ENCODE results near the gene OSR1. TPM values are rescaled to one million over a fixed set of nuclear protein-coding genes. Genes with fewer than 3 reads are reported as not detected.

Gene OSR1
- total RNA-seq, 1 donor from 2014 or later, result not detected

DNA sequence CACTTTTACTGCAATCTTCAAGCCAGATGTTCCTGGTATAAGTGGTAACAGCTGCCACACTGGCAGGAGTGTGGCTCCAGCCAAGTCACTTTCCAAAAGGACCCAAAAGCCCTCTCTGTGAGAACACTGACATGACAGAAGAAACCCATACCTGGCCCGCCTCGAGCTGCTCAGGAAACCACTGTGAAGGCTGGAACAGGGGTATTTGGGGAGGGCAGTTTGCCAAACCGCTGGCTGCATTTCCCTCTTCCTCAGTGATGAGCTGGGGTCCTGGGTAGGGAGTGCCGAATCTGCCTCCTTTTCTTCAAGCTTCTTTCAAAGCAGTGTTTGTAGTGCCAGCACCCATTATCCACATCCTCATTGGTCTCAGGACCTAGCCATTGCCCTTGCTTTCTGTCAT lies 10.3 kb upstream of the OSR1 start:
- peaks cover 87% of the 10 kb centered on the region for H3K27me3 ChIP-seq
- H3K4me3 Mint-ChIP-seq, result no peak overlapping the region

DNA sequence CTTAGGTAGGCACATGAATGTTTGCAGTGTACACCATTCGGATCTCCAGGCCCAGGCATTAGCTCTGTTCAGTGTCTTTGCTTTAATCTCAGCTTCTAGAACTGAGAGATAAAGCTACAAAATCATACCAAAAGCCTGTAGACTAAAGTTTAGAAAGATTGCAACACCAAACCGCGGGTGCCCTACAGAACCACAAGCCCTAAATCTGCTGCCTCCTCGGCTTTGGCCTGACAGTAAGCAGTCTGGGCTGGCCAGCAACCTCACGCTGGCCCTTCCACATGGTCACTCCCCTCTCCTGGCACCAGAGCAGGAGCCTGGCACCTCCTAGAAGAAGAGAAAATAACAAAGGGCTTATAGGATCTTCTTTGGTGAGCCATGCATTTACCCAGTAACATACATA lies 8.9 kb upstream of the OSR1 start:
- Histone ChIP-seq H3K79me2 (ENCODE audit: low read depth) (no peaks in the 10 kb centered on the region), H3K27ac (no peak overlapping the region), H3K4me2 (no peak overlapping the region), H3K9me3 (ENCODE audit: low read depth) (no peaks in the 10 kb centered on the region), H3K4me1 (peaks cover 8% of the 10 kb centered on the region), H3K27me3 (peaks cover 98% of the 10 kb centered on the region), H2AFZ (replicated peaks) (no peak overlapping the region), H3K4me3 (no peak overlapping the region), H3F3A (ENCODE audit: low read depth) (no peaks in the 10 kb centered on the region), H3K9ac (no peak overlapping the region), H4K20me1 (ENCODE audit: low read depth) (peaks cover 14% of the 10 kb centered on the region), H3K36me3 (no peaks in the 10 kb centered on the region)
- Mint-ChIP-seq H3K4me3 (no peak overlapping the region), H3K27ac (no peak overlapping the region), H3K36me3 (no peaks in the 10 kb centered on the region), H3K27me3 (ENCODE audit: insufficient read depth, low read depth) (peaks cover 47% of the 10 kb centered on the region), H3K9me3 (peaks cover 2% of the 10 kb centered on the region), H3K4me1 (peaks cover 14% of the 10 kb centered on the region)
- no peak for DNase-seq (ENCODE audit: low spot score)
- TF ChIP-seq, protein P1, sequence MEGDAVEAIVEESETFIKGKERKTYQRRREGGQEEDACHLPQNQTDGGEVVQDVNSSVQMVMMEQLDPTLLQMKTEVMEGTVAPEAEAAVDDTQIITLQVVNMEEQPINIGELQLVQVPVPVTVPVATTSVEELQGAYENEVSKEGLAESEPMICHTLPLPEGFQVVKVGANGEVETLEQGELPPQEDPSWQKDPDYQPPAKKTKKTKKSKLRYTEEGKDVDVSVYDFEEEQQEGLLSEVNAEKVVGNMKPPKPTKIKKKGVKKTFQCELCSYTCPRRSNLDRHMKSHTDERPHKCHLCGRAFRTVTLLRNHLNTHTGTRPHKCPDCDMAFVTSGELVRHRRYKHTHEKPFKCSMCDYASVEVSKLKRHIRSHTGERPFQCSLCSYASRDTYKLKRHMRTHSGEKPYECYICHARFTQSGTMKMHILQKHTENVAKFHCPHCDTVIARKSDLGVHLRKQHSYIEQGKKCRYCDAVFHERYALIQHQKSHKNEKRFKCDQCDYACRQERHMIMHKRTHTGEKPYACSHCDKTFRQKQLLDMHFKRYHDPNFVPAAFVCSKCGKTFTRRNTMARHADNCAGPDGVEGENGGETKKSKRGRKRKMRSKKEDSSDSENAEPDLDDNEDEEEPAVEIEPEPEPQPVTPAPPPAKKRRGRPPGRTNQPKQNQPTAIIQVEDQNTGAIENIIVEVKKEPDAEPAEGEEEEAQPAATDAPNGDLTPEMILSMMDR (IDR thresholded peaks at IDR 0.05), result no peak
- TF ChIP-seq EZH2phosphoT487 (IDR thresholded peaks at IDR 0.05), result no peak
- TF ChIP-seq EZH2 (IDR thresholded peaks at IDR 0.05), result no peak

More for the DNA sequence above, 10.3 kb upstream of the OSR1 start:
- TF ChIP-seq EZH2phosphoT487 (IDR thresholded peaks at IDR 0.05) (no peak), EZH2 (IDR thresholded peaks at IDR 0.05) (no peak)
- TF ChIP-seq, protein P1 (IDR thresholded peaks at IDR 0.05), result no peak
- Mint-ChIP-seq H3K36me3 (no peaks in the 10 kb centered on the region), H3K27me3 (ENCODE audit: insufficient read depth, low read depth) (peaks cover 35% of the 10 kb centered on the region), H3K27ac (no peak overlapping the region), H3K4me1 (no peaks in the 10 kb centered on the region), H3K9me3 (peaks cover 2% of the 10 kb centered on the region)
- no peak overlapping the region for H3K9ac ChIP-seq
- H3K79me2 ChIP-seq (ENCODE audit: low read depth), result no peaks in the 10 kb centered on the region
- H3K9me3 ChIP-seq (ENCODE audit: low read depth), result no peaks in the 10 kb centered on the region
- no peak overlapping the region for H2AFZ ChIP-seq (replicated peaks)
- no peak for DNase-seq (ENCODE audit: low spot score)
- no peak overlapping the region for H3K4me2 ChIP-seq
- no peaks in the 10 kb centered on the region for H3K4me1 ChIP-seq
- no peaks in the 10 kb centered on the region for H3K36me3 ChIP-seq
- H3K4me3 ChIP-seq, result no peak overlapping the region
- peaks cover 7% of the 10 kb centered on the region for H4K20me1 ChIP-seq (ENCODE audit: low read depth)
- no peak overlapping the region for H3K27ac ChIP-seq
- no peaks in the 10 kb centered on the region for H3F3A ChIP-seq (ENCODE audit: low read depth)

DNA sequence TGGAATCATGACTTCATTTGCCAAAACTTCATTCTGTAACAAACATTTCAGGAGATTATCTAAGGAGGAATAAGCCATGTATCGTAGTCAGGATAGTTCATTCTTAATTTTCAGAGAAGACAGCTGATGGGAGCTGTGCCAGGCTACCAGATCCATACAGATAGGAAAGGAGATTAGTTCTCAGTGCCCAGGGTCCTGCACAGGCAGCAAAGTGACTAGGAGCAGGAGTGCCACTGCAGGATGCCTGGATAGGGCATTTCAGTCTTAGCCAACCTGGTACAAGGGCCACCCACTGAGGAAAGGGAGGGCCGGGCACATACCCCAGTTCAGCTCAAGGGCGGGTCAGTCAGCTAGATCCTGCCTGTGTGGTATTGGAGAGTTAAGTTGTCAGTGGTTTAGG lies 6.7 kb upstream of the OSR1 start:
- H3K4me3 ChIP-seq, result no peak overlapping the region
- peaks cover 2% of the 10 kb centered on the region for H3K9me3 Mint-ChIP-seq
- H3K4me1 Mint-ChIP-seq, result peaks cover 24% of the 10 kb centered on the region
- H3K27me3 Mint-ChIP-seq (ENCODE audit: insufficient read depth, low read depth), result peaks cover 61% of the 10 kb centered on the region
- TF ChIP-seq, protein P1 (IDR thresholded peaks at IDR 0.05), result no peak
- TF ChIP-seq EZH2phosphoT487 (IDR thresholded peaks at IDR 0.05), result peak; percentile 16
- no peak overlapping the region for H3K27ac Mint-ChIP-seq
- H3K4me1 ChIP-seq, result peaks cover 8% of the 10 kb centered on the region
- H2AFZ ChIP-seq (replicated peaks), result no peak overlapping the region
- H3K4me2 ChIP-seq, result no peak overlapping the region
- no peak overlapping the region for H3K9ac ChIP-seq
- no peak for DNase-seq (ENCODE audit: low spot score)
- no peak overlapping the region for H3K27ac ChIP-seq
- peaks cover 30% of the 10 kb centered on the region for H4K20me1 ChIP-seq (ENCODE audit: low read depth)
- H3K9me3 ChIP-seq (ENCODE audit: low read depth), result no peaks in the 10 kb centered on the region
- H3K36me3 ChIP-seq, result no peaks in the 10 kb centered on the region
- peaks cover 99% of the 10 kb centered on the region for H3K27me3 ChIP-seq
- H3K79me2 ChIP-seq (ENCODE audit: low read depth), result no peaks in the 10 kb centered on the region
- H3K4me3 Mint-ChIP-seq, result no peak overlapping the region
- H3K36me3 Mint-ChIP-seq, result no peaks in the 10 kb centered on the region
- H3F3A ChIP-seq (ENCODE audit: low read depth), result no peaks in the 10 kb centered on the region

Measured in neural progenitor cell (in vitro differentiated cells).